HK-2 (cell line): ENCODE data around the gene MPP7.
A peak's percentile ranks its signal among the peaks of the same experiment; 100 is the strongest.

Source experiments
- DNase-seq: peaks from one replicate; pipeline ENCODE4 v3.0.0-alpha.2; 2018; ENCODE audit not compliant: unreplicated experiment

MPP7 gene

DNA sequence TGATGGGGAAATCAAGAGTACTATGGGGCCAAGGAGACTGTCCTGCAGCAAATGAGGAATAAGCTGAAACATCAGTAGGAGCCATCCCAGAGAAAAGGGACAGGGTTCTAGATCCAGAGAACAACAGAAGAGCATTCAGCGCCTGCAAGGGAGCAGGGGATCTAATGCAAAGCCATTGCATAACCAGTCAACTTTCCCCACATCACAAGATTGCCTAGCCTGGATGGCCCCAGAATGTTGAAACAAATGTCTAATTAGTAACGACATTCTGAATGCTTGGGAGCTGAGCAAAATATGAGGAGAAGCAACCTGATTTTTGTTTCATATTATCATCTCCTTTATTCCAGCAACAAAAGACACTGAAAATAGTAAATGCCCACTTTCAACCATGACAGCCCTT is 2.7 kb upstream of the MPP7 start:
- DNase-seq = no peak

DNA sequence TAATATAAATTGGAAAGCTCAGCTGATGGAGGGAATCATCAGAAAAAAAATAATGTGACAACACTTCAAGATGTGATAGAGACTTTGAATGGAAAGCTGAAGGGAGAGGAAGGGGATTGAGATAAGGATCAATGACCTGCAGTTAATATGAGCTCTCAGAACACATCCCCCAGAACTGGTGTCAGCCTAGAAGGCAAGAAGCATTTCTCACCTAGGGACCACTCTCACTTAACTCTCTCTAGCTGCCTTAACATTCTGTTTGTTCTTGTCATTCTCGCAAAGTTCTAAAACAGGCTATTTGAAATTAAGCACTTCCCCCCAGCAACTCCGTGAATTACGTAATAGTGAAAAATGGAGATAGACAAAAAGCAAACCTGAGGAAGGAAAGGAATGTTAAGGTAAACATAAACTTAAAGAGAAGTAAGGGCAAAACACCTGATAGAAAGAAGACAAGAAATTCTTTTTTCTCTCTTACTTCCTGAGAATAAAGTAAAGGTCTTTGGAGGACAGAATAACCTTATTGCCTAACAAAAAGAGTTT is 1.2 kb upstream of the MPP7 start:
- no peak for DNase-seq

- no peak for DNase-seq
Measured at GRCh38 chr10:28302012-28302637, 739 bp downstream of the MPP7 start.

DNA sequence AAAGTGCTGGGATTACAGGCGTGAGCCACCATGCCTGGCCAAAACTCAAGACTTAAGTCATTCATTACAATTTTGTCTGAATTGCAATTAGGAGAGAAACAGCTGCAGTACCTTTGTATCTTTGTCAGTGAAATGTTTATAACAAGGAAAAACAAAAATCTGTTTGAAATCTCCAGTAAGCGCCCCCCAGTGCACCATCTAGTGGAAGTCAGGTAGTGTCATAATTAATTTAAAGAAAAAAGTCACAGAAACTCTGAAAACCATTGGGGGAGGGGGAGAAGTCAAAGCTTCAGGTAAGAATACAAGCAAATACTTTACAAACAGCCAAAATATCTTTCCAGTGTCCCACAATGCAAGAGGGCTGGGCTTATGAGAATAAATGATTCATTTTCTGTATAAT is 2.8 kb downstream of the MPP7 start:
- no peak for DNase-seq

GRCh38 chr10:28298951-28299350 is 3.9 kb downstream of the MPP7 start:
- DNase-seq = no peak

- no peak for DNase-seq
Measured at GRCh38 chr10:28296023-28296422, 6.8 kb downstream of the MPP7 start.

GRCh38 chr10:28295336-28295735 is 7.5 kb downstream of the MPP7 start:
- no peak for DNase-seq

GRCh38 chr10:28294809-28295208 is 8.1 kb downstream of the MPP7 start:
- no peak for DNase-seq

DNA sequence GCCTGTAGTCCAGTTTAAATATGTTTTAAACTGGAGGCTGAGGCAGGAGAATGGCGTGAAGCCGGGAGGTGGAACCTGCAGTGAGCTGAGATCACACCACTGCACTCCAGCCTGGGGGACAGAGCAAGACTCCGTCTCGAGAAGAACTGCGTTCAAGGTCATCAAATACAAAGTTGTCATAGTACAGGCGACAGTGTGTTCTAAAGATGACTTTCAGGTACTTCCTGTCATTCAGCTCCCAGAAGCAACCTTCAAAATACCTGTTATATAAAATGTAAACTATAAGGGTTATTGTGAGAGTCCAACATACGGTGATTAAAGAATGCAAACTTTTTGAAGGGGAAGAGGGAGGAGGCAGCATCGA is 8.7 kb downstream of the MPP7 start:
- no peak for DNase-seq

DNA sequence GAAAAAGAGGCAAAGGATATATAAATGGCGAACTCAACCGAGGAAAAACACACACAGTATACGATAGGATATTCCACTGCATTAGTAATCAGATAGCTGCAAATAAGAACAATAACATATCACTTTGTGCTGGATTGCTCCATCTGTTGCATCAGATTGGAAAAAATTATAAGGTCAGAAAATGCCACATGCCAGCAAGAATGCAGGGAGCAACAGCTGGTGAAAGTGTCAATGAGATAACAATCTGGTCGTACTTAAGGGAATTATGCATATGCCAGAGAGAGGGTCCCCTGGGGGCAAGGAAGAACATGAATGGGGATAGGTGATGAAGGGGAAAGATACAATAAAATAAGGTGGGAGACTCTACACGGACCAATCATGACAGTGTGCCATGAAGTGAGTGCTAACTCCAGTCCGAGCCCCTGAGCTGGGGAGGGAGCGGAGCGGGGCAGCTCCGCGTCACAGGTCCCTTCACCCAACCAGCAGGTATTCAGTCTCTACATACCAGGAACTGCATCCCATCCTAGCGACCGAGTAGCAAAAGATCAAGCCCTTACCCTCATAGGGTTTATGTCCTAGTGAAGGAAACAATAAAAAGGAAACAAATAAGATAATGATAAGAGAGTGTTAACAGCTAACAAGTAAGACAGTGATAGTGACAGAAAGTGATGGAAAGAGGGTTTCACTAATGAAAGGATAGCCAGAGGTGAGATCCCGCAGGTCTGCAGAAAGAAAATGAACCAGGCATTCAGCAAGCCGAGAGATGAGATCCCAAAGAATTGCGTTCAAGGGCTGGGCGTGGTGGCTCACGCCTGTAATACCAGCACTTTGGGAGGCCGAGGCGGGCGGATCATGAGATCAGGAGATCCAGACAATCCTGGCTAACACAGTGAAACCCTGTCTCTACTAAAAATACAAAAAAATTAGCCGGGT is 9.4 kb downstream of the MPP7 start:
- DNase-seq = no peak

GRCh38 chr10:28291881-28292297 is 11.0 kb downstream of the MPP7 start:
- peak; percentile 26 for DNase-seq

DNA sequence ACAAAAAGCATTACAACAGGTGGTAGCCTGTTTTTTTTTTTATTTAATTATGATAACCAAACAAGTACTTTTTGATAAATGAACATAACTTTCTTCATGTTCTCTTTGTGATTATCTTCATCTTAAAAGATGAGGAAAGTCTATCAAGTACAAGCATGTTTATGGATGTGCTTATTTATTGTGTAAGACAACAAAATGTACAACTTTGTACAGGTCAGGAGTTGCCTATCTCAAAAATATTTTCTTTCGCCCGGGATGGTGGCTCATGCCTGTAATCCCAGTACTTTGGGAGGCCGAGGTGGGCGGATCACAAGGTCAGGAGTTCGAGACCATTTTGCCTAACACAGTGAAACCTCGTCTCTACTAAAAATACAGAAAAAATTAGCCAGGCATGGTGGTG is 17.0 kb downstream of the MPP7 start:
- DNase-seq = no peak

GRCh38 chr10:28284126-28284525 is 18.7 kb downstream of the MPP7 start:
- no peak for DNase-seq

- DNase-seq = no peak
Measured at GRCh38 chr10:28283251-28283650, 19.6 kb downstream of the MPP7 start.

- no peak for DNase-seq
Measured at GRCh38 chr10:28282336-28282735, 20.5 kb downstream of the MPP7 start.

- DNase-seq = no peak
Measured at GRCh38 chr10:28281726-28282315, 21.0 kb downstream of the MPP7 start.

DNA sequence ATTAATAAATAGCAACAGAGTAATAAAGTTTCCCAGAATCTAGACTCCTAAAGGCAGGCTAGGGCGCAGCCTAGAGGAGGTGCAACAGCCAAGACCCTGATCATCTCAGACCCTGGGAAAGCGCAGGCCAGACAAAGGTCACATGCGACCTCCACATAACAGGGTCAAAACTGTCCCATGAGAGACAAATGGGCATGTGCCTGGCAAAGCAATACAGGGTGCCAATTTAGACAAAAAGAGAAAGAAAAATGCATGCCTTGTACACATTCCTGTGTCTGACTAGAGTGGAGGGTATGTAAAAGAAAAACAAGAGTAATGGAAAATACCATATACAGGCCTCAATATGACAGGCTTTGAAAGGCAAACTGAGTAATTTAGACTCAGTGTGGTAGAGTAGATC is 22.2 kb downstream of the MPP7 start:
- no peak for DNase-seq

DNA sequence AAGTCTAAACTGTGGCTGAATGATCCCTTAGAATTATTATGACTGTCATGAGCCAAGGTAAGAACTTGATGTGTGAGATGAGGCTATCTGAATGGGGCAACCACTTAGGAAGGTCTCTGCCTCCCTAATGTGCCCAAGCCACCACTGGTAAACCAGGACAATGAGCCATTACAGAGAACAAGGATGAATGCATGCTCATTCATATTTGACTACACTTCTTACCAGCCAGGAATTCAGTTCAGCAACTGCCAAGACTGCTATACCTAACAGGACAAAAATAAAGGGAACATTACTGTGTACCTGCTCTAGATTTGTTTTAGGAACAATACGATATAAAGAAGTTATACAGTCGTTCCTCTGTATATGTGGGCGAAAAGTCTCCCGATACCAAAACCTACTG is 23.0 kb downstream of the MPP7 start:
- DNase-seq = no peak

DNA sequence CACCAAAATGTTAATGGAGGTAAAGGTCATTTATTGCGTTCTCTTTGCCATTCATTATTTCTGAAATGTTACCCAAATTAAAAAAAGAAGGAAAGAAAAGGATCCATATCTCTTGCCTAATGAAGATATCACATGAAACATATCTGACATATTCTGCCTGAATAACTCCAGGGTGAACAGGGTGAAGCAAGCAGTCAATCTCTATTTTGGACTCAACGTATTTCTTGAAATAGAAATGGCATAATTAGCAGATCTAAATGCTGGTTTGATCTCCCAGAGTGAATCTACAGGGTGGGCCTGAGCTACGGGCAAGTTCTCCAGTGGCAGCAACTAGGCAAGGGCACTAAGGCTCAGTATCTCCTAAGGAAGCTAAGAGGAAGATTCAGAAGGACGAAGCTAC is 24.0 kb downstream of the MPP7 start:
- no peak for DNase-seq

GRCh38 chr10:28276384-28276783 is 26.5 kb downstream of the MPP7 start:
- no peak for DNase-seq

DNA sequence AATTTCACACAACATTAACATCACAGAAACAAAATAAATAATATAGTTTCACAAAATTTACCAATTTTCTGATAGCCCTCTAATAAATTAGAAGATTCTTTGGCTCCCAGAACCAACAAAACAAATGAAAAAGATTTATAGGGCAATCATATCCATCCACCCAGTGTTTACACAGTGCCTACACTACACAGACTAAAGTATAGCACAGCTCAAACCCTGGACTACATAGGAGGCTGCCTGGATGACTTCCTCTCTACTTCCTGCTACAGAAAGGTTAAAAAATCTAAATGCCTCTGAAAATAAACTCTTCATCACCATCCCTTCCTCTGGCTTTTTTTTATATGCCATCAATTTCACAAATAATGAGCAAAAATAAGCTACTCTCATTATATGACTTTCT is 28.4 kb downstream of the MPP7 start:
- DNase-seq = no peak

GRCh38 chr10:28273343-28273742 is 29.5 kb downstream of the MPP7 start:
- DNase-seq = no peak
